ENCODE data around the gene UBE2O. TPM values are rescaled to one million over a fixed set of nuclear protein-coding genes. Genes with fewer than 3 reads are reported as not detected.

The UBE2O gene
- total RNA-seq, 1 experiment from 2014 or later = 68.9 TPM

DNA sequence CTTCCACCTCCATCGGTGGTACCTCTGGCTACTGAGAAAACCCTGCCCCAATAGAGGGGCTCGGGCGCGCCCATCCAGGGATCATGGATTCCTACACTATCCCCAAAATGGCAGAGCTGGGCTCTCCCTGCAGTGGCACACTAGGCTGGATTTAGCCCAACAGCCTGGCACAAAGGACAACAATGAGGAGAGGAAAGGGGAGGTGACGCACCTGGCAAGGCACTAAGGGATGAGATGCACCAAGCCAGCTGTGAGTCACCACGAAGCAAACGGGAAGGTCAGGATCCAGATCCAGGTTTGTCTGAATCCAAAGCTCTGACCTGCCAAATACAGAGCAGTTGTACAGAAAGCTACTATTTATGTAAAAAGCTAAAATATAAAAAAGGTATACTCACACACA is 18.1 kb downstream of the UBE2O start (continued):
- no peak for TF ChIP-seq GRHL2 (CRISPR knock-in tag; IDR thresholded peaks at IDR 0.05; ENCODE audit: insufficient replicate concordance, severe bottlenecking)
- TF ChIP-seq, protein P1, sequence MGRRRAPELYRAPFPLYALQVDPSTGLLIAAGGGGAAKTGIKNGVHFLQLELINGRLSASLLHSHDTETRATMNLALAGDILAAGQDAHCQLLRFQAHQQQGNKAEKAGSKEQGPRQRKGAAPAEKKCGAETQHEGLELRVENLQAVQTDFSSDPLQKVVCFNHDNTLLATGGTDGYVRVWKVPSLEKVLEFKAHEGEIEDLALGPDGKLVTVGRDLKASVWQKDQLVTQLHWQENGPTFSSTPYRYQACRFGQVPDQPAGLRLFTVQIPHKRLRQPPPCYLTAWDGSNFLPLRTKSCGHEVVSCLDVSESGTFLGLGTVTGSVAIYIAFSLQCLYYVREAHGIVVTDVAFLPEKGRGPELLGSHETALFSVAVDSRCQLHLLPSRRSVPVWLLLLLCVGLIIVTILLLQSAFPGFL (CRISPR knock-in tag; IDR thresholded peaks at IDR 0.05; ENCODE audit: borderline replicate concordance) = no peak

DNA sequence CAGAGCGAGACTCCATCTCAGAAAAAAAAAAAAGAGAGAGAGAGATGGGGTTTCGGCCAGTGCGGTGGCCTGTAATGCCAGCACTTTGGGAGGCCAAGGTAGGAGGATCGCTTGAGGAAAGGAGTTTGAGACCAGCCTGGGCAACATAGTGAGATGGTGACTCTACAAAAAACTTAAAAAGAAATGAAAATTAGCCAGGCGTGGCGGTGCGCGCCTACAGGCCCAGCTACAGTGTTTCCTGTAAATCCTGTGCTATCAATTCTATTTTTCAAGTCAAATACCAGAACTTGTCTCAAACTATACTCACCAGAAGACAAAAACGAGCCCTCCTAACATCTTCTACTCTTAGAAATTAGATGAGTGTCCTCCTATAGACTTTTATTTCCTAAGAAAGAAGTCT is 19.3 kb downstream of the UBE2O start:
- Mint-ChIP-seq H3K9me3 (no peaks in the 10 kb centered on the region), H3K36me3 (no peaks in the 10 kb centered on the region), H3K27me3 (ENCODE audit: low read depth) (no peaks in the 10 kb centered on the region), H3K27ac (peak overlapping the region; percentile 75), H3K4me1 (peaks cover 63% of the 10 kb centered on the region), H3K4me3 (no peak overlapping the region)
- TF ChIP-seq TEAD1 (CRISPR knock-in tag; IDR thresholded peaks at IDR 0.05) = no peak
- no peak for TF ChIP-seq NR1H2 (CRISPR knock-in tag; IDR thresholded peaks at IDR 0.05)
- no peak for TF ChIP-seq ETV6 (CRISPR knock-in tag; IDR thresholded peaks at IDR 0.05)
- TF ChIP-seq ELF4 (CRISPR knock-in tag; IDR thresholded peaks at IDR 0.05; ENCODE audit: low read depth) = no peak
- no peak for TF ChIP-seq NFE2L1 (CRISPR knock-in tag; IDR thresholded peaks at IDR 0.05)
- TF ChIP-seq, protein P2, sequence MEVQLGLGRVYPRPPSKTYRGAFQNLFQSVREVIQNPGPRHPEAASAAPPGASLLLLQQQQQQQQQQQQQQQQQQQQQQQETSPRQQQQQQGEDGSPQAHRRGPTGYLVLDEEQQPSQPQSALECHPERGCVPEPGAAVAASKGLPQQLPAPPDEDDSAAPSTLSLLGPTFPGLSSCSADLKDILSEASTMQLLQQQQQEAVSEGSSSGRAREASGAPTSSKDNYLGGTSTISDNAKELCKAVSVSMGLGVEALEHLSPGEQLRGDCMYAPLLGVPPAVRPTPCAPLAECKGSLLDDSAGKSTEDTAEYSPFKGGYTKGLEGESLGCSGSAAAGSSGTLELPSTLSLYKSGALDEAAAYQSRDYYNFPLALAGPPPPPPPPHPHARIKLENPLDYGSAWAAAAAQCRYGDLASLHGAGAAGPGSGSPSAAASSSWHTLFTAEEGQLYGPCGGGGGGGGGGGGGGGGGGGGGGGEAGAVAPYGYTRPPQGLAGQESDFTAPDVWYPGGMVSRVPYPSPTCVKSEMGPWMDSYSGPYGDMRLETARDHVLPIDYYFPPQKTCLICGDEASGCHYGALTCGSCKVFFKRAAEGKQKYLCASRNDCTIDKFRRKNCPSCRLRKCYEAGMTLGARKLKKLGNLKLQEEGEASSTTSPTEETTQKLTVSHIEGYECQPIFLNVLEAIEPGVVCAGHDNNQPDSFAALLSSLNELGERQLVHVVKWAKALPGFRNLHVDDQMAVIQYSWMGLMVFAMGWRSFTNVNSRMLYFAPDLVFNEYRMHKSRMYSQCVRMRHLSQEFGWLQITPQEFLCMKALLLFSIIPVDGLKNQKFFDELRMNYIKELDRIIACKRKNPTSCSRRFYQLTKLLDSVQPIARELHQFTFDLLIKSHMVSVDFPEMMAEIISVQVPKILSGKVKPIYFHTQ (CRISPR knock-in tag; IDR thresholded peaks at IDR 0.05) = no peak
- TF ChIP-seq GRHL2 (CRISPR knock-in tag; IDR thresholded peaks at IDR 0.05; ENCODE audit: insufficient replicate concordance, severe bottlenecking) = no peak
- no peak for TF ChIP-seq ZNF263 (CRISPR knock-in tag; IDR thresholded peaks at IDR 0.05; ENCODE audit: low read depth)
- no peak for TF ChIP-seq ZNF232 (CRISPR knock-in tag; IDR thresholded peaks at IDR 0.05)
- TF ChIP-seq NR3C1 (CRISPR knock-in tag; conservative IDR thresholded peaks at IDR 0.05; ENCODE audit: low read depth) = no peak
- no peak for TF ChIP-seq ZNF416 (CRISPR knock-in tag; IDR thresholded peaks at IDR 0.05)
- TF ChIP-seq JUN (CRISPR knock-in tag; IDR thresholded peaks at IDR 0.05) = no peak
- no peak for TF ChIP-seq PRRX2 (CRISPR knock-in tag; IDR thresholded peaks at IDR 0.05)
- TF ChIP-seq, protein P3, sequence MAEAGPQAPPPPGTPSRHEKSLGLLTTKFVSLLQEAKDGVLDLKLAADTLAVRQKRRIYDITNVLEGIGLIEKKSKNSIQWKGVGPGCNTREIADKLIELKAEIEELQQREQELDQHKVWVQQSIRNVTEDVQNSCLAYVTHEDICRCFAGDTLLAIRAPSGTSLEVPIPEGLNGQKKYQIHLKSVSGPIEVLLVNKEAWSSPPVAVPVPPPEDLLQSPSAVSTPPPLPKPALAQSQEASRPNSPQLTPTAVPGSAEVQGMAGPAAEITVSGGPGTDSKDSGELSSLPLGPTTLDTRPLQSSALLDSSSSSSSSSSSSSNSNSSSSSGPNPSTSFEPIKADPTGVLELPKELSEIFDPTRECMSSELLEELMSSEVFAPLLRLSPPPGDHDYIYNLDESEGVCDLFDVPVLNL (CRISPR knock-in tag; IDR thresholded peaks at IDR 0.05; ENCODE audit: borderline replicate concordance, low read depth) = no peak
- no peak for TF ChIP-seq ZNF121 (CRISPR knock-in tag; IDR thresholded peaks at IDR 0.05)
- TF ChIP-seq, protein P4, sequence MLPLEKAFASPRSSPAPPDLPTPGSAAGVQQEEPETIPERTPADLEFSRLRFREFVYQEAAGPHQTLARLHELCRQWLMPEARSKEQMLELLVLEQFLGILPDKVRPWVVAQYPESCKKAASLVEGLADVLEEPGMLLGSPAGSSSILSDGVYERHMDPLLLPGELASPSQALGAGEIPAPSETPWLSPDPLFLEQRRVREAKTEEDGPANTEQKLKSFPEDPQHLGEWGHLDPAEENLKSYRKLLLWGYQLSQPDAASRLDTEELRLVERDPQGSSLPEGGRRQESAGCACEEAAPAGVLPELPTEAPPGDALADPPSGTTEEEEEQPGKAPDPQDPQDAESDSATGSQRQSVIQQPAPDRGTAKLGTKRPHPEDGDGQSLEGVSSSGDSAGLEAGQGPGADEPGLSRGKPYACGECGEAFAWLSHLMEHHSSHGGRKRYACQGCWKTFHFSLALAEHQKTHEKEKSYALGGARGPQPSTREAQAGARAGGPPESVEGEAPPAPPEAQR (CRISPR knock-in tag; IDR thresholded peaks at IDR 0.05) = no peak
- TF ChIP-seq MYBL2 (CRISPR knock-in tag; IDR thresholded peaks at IDR 0.05) = no peak
- no peak for ATAC-seq
- ChIA-PET POLR2A (no interaction called here), CTCF (no interaction called here)
- no peak for DNase-seq (ENCODE audit: low spot score)

DNA sequence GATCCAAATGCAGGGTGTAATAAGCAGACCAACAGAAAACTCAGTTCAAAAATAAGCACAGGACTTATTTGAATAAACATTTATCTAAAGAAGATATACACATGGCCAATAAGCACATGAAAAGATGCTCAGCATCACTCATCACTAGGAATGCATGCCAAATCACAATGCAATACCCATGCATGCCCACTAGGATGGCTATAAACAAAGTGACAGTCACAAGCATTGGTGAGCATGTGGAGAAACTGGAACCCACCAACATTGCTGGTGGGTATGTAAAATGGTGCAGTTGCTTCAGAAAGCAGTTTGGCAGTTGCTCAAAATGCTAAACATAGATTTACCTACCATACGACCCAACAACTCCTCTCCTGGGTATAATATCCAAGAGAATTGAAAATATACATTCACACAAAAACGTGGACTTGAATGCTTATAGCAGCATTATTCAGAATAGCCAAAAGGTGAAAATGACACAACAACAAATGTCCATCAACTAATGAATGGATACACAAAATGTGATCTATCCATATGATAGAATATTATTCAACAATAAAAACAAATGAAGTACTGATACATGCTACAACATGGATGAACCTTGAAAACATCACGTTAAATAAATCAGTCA is 20.1 kb downstream of the UBE2O start:
- no peak for DNase-seq (ENCODE audit: low spot score)
- Mint-ChIP-seq H3K9me3 (no peaks in the 10 kb centered on the region), H3K27me3 (ENCODE audit: low read depth) (no peaks in the 10 kb centered on the region), H3K4me1 (peaks cover 63% of the 10 kb centered on the region), H3K27ac (peak overlapping the region; percentile 82; the same call in 1 of the 2 replicates), H3K4me3 (no peak overlapping the region), H3K36me3 (no peaks in the 10 kb centered on the region)
- POLR2A ChIA-PET = no interaction called here
- CTCF ChIA-PET = no interaction called here
- TF ChIP-seq, protein P3 (CRISPR knock-in tag; IDR thresholded peaks at IDR 0.05; ENCODE audit: borderline replicate concordance, low read depth) = no peak
- TF ChIP-seq, protein P5, sequence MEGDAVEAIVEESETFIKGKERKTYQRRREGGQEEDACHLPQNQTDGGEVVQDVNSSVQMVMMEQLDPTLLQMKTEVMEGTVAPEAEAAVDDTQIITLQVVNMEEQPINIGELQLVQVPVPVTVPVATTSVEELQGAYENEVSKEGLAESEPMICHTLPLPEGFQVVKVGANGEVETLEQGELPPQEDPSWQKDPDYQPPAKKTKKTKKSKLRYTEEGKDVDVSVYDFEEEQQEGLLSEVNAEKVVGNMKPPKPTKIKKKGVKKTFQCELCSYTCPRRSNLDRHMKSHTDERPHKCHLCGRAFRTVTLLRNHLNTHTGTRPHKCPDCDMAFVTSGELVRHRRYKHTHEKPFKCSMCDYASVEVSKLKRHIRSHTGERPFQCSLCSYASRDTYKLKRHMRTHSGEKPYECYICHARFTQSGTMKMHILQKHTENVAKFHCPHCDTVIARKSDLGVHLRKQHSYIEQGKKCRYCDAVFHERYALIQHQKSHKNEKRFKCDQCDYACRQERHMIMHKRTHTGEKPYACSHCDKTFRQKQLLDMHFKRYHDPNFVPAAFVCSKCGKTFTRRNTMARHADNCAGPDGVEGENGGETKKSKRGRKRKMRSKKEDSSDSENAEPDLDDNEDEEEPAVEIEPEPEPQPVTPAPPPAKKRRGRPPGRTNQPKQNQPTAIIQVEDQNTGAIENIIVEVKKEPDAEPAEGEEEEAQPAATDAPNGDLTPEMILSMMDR (IDR thresholded peaks at IDR 0.05) = peak; percentile 46
- peak; percentile 59 for ATAC-seq
